ENCODE data around the gene DSG1.
"Not testable (repeated sequence)": the region's sequence is repeated elsewhere in the genome, so short reads cannot be mapped to it uniquely, and the experiment has no call there.

Gene DSG1

DNA sequence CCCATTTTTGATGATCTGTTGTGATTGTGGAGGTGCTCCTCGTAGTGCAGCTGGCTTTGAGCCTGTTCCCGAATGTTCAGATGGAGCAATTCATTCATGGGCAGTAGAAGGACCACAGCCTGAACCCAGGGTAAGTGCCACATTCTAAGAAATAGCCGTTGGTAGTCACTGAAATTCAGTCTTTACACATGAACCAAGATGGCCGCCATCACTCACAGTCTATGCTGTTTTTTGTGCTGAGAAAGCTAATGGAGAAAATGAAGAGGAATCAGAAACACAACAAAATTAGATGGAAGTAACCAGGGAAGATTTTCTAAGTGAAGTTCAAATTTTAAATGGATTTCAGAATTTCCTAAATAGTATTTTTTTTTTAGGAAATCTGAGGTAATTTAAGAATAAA, 25.5 kb downstream of the DSG1 start:
- no peak for DNase-seq

- not testable (repeated sequence) for DNase-seq
Measured at GRCh38 chr18:31353336-31353735, 35.4 kb downstream of the DSG1 start.

DNA sequence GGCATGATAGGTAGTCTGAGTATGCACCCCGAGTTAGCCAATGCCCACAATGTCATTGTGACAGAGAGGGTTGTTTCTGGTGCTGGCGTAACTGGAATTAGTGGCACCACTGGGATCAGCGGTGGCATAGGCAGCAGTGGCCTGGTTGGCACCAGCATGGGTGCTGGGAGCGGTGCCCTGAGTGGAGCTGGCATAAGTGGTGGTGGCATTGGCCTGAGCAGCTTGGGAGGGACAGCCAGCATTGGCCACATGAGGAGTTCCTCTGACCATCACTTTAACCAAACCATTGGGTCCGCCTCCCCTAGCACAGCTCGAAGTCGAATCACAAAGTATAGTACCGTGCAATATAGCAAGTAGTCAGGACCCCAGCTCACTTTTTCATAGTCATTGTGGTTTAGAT, 37.0 kb downstream of the DSG1 start:
- no peak for DNase-seq

GRCh38 chr18:31356025-31356424, 38.1 kb downstream of the DSG1 start:
- DNase-seq: no peak

DNA sequence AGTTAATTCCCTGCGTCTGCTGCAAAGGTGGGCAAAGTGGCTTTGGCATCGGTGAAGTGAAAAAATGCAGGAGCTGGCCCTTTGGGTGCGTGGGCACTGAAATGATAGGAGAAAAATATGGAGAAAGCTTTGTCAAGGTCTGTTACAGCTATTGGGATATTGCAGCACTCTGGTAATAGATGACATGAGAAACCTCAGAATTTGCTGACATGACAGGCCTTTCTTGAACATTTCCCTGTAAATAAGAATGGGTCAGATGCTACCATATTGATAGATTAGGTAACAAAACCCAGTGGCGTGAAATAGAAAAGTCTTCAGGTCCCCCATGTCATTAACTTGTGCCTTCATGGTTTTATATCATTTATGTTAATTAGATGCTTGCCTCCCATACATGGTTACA, 46.2 kb downstream of the DSG1 start:
- DNase-seq: no peak

GRCh38 chr18:31369478-31369877, 51.5 kb downstream of the DSG1 start:
- DNase-seq: no peak

DNA sequence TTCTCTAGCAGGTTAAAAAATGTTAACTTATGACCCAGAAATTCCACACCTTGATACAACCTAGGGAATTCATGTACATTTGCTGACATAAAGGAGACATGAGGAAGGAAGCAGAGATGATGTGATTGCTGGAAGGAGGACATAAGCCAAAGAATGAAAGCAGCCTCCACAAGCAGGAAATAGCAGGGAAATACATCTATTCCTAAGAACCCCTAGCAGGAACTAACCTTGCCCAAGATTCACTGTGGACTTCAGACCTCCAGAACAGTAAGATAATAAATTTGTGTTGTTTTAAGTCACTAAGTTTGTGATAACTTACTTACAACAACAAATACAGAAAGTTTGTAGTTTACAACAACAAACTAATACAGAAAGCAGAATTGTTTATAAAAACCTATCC, 54.0 kb downstream of the DSG1 start:
- DNase-seq: no peak

- no peak for DNase-seq
Measured at GRCh38 chr18:31373641-31374040, 55.7 kb downstream of the DSG1 start.

GRCh38 chr18:31376477-31376876, 58.5 kb downstream of the DSG1 start, which contains the start of gene DSG4:
TSS of gene DSG4 (plus strand) at chr18:31376777. CDS start at chr18:31376912, 135 bp downstream.
- DNase-seq: no peak

- DNase-seq: no peak
Measured at GRCh38 chr18:31380912-31381311, 63.0 kb downstream of the DSG1 start.

- no peak for DNase-seq
Measured at GRCh38 chr18:31382107-31382506, 64.1 kb downstream of the DSG1 start.

DNA sequence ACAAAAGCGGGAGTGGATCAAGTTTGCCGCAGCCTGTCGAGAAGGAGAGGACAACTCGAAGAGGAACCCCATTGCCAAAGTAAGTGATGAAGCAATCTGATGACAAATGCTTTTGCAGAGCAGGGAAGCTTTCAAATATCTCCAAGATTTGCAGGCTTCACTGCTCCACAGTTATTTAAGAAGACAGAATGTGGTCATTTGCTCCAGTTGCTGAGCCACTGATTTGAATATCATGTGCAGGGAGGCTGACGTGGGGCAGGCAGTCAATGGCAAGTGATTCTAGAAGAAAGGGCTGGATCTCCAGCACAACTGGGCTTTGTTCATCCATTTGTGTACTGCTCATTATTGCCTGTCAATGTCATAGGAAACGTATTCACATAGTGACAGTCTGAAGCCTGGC, 68.8 kb downstream of the DSG1 start:
- DNase-seq: peak in 1 of 58 donors; percentile 3

- DNase-seq: no peak
Measured at GRCh38 chr18:31393286-31393685, 75.3 kb downstream of the DSG1 start.

DNA sequence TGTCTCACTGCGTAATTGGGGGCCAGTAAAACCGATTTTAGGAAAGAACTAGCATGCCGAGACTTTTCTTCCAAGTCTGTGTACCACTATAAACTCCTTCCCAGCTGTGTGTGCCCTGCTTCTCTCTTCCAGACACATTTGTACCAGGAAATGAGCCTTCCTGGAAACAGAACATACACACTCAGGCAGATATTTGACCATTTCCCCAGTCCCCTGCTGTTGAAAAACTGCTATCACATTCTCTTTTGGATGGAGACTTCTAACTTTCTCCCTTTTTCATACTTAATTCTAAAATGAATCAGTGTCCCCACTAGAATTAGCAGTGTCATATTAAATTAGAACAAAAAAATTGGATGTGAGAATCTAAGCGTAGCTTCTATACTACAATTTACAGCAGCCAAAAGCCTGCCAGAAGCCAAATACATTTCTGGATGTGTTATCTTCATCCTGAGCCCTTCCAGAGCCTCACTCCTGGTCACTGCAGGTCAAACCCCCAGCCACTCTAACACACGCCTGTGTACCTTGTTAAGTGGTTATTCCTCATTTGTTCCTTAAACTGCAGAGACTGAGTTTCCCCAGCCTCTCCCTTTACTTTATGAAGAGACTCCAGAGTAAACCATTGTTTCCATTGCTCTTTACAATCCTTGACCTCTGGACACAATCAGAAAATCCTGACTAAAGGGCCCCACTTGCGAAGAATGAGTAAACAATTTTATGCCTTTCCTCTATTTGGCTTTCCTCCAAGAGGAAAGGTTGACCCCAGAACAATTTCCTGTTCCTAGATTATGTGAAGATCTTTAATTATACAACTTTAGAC, 79.0 kb downstream of the DSG1 start:
- DNase-seq: no peak

- DNase-seq: no peak
Measured at GRCh38 chr18:31398191-31398590, 80.2 kb downstream of the DSG1 start.

- no peak for DNase-seq
Measured at GRCh38 chr18:31399306-31400032, 81.5 kb downstream of the DSG1 start.

DNA sequence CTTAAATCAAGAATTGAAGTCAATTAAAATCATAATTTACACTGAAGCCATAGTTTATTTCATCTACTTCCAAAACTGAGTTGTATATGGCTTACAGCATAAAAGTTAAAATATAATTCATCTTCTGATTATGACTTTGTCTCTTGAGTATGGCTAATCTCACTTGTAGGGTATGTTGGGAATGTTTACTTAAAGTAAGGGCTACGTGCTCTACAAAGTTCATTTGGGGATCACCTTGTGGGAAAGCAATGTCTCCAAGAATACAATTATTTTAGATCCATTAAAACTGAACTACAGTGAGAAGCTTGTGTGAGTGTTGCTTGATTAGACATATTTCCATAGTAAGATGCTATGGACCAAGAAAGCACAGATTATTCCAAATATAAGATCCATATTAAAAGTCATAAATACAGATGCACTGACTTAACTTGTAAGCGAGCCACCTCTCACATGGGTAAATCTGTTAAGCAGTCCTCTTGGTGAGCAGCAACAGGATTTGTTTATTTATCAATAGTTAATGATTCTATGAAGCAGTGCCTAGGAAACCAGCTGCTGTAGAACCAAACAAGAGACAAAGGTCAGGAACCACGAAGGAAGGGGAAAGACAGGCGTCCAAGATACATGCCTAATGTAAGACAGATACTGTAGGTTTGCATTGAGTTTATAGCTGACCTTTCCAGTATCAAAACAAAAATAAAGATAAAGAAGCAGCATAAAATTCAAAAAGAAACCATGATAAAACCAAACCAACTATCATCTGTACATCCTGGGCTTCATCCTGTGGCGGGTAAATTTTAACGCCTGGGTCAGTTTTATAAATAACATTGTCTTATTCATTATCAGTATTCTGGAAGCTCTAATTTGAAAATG, 83.4 kb downstream of the DSG1 start:
- DNase-seq: no peak

GRCh38 chr18:31402026-31402373, 84.0 kb downstream of the DSG1 start:
- DNase-seq: no peak

DNA sequence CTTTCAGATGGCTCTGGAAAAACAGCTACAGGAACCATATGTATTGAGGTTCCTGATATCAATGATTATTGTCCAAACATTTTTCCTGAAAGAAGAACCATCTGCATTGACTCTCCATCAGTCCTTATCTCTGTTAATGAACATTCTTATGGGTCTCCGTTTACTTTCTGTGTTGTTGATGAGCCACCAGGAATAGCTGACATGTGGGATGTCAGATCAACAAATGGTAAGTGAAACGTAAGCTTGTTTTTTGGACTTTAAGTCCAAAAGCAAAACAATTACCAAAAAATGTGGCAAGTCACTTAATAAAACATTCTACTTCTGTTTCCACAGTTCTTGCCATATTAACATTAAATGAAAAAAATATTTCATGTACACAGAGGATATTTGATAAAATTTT, 85.4 kb downstream of the DSG1 start:
- DNase-seq: no peak

Data from anterior cingulate cortex (tissue), 58 donors.